GM19035 (cell line): Measurements from ENCODE around the gene FRMD8.
A peak's percentile ranks its signal among the peaks of the same experiment; 100 is the strongest.
"Not testable (repeated sequence)": the region's sequence is repeated elsewhere in the genome, so short reads cannot be mapped to it uniquely, and the experiment has no call there.

Source experiments
- ATAC-seq: cut with Tn5 transposase; IDR thresholded peaks from one replicate; pipeline ENCODE4 v1.9.1; 2021; ENCODE audit not compliant: unreplicated experiment

Gene FRMD8

GRCh38 chr11:65411681-65412070, 25.2 kb downstream of the FRMD8 start:
- ATAC-seq: no peak

- ATAC-seq: no peak
These were observed 26.0 kb downstream of the FRMD8 start for GRCh38 chr11:65412271-65413076.

GRCh38 chr11:65413077-65413664, 26.7 kb downstream of the FRMD8 start:
- ATAC-seq: not testable (repeated sequence)

- no peak for ATAC-seq
These were observed 28.5 kb downstream of the FRMD8 start for GRCh38 chr11:65414776-65415498.

GRCh38 chr11:65415499-65416340, 29.3 kb downstream of the FRMD8 start:
- no peak for ATAC-seq

GRCh38 chr11:65416341-65416824, 29.9 kb downstream of the FRMD8 start:
- peak; percentile 37 for ATAC-seq

DNA sequence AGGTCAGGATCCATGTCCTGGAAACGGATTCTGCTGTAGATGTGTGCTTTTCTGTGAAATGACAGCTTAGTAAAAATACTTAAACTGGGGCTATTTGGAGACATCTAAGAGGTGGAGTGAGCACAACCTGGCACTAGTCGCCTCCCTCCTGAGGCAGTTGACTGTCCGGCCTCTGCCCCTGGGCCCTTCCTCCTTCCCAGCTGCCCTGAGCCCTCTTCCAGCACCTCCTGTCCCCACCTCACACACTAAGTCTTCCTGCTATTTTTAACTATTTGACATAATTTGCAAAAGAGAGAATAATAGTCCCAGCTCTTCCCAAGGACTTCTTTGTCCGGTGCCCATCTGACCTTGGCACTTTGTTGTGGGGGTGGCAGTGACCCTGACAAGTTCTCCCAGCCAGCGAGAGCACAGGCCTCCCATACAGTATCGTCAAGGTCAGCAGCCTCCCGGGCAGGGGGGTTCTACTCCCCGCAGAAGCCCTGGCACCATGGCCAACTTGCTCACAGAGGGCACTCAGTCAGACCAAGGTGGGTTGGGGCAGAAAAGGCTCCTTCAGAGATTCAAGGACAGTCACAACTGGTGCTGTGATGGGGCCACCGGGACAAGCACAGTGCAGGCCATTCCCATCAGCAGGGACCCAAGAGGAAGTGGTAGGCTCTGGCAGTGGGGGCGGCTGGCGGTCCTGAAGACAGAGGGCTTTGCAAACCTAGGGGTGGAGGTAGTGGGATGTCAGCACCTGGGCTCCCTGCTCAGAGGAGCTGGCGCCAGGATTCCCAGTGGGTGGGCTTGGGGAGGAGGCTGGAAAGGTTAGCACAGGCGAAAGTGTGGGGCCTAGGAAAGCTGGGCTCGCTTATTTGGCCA, 30.6 kb downstream of the FRMD8 start:
- no peak for ATAC-seq

GRCh38 chr11:65417702-65418430, 31.4 kb downstream of the FRMD8 start:
- no peak for ATAC-seq

DNA sequence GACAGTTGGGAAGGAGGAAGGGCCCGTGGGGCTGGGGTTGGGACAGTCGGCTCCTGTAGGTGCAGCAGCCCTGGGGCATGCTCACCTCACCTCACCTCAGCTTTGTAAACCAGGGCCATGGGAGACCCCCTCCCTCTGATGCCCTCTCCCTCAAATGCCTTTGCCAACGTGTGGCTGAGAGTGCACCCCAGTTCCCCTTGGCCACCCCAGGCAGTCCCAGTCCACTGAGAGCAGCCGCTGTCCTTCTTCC, 31.9 kb downstream of the FRMD8 start:
- ATAC-seq: no peak

DNA sequence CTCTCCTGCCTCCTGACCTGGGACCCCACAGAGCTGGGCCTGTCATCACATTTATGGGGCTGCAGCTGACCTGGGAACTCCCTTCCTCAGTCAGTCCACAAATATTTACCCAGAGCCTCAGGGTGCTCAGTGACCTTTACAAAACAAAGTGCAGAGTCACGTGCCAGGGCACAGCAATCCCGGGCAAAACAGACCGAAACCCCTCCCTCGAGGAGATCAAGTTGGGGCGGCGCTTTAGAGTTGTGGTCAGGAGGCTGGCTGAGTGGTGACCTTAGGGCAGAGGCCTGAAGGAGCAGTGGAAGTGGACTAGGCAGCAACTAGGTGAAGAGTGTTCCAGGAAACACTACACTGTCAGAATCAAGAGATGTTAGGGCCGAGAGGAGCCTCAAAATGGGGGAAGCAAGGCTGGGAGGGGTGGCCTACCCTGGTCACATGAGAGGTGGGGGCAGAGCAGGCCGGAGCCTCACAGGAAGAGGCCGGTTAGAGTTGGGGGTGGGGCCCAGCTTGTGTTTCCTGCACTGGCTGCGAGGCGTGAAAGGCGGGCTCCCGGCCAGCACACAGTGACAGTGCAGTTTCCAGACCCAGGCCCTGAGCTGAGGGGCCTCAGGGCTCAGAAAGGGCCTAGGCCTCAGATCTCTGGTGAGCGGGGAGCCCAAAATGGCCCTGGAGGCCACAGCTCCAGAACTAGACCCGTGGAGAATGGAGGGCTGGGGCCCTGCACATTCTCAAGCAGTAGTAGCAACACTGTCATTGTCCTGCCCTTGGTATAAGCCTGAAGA, 32.4 kb downstream of the FRMD8 start:
- ATAC-seq: peak; percentile 34

DNA sequence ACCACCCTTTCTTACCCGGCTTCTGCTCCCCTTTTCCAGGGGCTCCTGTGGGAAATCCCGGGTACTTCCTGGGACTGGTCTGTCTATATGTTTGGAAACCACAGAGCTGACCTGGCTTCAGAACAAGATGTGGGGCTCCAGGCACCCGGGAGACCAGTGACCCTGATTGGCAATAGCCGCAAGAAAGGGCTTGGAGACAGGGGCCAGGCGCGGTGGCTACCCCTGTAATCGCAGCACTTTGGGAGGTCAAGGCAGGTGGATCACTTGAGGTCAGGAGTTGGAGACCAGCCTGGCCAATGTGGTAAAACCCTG, 33.0 kb downstream of the FRMD8 start:
- no peak for ATAC-seq

- no peak for ATAC-seq
These were observed 33.5 kb downstream of the FRMD8 start for GRCh38 chr11:65419772-65420481.

DNA sequence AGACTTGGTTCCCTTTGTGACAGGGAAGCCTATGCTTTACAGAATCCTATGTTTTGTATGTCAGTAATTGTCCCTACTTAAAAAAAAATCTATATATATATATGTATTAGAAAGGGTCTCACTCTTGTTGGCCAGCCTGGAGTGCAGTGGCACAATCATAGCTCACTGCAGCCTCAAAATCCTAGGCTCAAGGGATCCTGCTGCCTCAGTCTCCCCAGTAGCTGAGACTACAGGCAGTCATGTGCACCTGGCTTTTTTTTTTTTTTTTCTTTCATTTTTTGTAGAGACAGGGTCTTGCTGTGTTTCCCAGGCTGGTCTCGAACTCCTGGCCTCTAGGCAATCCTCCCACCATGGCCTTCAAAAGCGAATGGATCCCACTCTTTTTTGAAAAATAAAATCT, 34.1 kb downstream of the FRMD8 start:
- no peak for ATAC-seq

DNA sequence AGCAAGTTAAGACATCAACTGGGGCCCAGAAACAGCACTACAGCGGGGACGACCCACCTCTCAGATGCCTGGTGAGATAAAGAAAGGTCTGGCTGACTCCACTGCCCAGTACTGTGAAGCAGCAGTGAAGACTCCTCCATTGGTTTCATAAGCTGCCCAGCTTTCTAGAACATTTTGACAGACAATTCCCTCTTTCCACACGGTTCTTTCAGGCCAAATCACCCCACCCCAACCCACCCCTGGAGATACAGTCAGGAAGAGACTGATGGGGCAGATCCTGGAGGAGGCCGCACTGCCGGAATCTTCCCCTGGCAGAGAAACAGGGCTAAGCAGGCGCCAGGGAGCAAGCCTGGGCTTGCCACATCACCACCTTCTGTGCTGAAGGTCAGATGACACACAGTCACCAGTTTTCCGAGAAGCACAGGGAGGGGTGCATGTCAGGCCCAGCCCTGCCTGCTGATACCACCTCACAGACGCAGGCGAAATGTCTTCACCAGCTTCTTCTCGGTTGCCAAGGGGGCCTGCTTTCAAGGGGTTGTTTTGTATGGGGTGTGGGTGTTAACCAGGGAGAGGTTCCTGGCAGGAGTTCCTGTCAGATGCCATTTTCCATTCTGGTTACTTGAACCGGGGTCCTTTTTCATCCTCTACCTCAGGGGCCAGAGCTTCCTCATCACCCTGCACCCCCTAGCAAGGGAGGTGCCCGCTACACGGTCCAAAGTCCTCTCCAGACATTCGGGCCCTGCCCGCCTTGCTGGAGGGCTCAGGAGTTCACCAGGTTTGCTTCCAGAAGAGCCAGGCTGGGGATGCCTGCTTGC, 34.7 kb downstream of the FRMD8 start:
- ATAC-seq: no peak

DNA sequence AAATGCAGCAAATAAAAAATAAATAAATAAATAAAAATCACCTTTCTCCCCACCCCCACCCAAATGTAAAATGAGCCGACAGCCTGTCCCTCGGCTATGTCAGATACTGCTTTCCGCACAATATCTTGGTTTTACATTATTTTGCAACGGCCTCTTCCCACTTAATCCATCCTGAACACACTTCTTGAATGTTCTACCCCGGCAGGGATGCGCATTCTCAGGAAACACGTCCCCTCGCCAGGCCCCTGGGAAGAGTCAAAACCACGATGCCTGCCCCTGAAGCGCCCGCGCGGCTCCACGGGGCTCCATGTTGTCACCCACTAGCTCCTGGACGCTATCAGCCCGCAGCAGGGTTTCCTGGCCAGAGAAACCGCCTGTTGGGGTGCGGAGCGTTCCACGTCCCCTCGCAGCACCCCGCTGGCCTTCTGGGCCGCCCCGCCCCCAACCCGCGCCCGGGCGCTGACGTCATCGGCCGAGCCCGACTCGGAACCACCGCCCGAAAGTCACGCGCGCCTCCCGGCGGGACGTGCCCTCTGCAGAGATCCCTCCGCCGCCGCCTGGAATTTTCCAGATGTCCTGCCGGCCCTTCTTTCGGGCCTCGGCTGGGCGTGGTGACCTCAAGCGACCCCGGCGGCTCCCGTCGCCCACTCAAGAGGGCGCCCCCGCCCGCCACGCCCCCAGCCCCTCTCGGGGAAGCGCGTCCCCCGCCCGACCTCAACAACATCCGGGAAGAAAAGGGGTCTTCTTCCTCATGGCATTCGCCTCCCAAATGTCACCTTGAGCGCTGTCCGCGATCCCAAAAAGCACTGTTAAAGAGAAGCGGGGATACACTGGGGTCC, 35.6 kb downstream of the FRMD8 start:
- peak; percentile 26 for ATAC-seq

DNA sequence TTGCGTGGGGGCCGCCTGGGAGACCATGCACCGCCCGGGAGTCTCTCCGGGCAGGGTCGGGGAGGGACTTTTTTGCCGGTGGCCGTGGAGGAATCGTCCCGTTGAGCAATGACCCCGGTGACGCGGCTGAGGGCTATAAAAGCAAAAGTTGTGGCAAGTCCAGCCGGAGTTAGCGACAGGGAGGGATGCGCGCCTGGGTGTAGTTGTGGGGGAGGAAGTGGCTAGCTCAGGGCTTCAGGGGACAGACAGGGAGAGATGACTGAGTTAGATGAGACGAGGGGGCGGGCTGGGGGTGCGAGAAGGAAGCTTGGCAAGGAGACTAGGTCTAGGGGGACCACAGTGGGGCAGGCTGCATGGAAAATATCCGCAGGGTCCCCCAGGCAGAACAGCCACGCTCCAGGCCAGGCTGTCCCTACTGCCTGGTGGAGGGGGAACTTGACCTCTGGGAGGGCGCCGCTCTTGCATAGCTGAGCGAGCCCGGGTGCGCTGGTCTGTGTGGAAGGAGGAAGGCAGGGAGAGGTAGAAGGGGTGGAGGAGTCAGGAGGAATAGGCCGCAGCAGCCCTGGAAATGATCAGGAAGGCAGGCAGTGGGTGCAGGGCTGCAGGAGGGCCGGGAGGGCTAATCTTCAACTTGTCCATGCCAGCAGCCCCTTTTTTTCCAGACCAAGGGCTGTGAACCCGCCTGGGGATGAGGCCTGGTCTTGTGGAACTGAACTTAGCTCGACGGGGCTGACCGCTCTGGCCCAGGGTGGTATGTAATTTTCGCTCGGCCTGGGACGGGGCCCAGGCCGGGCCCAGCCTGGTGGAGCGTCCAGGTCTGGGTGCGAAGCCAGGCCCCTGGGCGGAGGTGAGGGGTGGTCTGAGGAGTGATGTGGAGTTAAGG, 36.4 kb downstream of the FRMD8 start, which contains the start of gene NEAT1:
TSS of gene NEAT1 (plus strand) at position 166 of the 883 bp plus-strand sequence.
- no peak for ATAC-seq
